ENCODE results near the gene ESF1.

The ESF1 gene

GRCh38 chr20:13793001-13793400 is 8.3 kb upstream of the ESF1 start:
- POLR2A ChIA-PET = interaction anchor here (0.9 kb wide), 1 partner anchor 9 kb away, joined by 4 read pairs; the partner anchor contains the start of genes ESF1 and NDUFAF5
- TF ChIP-seq ZNF384 (IDR thresholded peaks at IDR 0.05) (no peak), SUZ12 (IDR thresholded peaks at IDR 0.05) (no peak), ELF4 (IDR thresholded peaks at IDR 0.05) (no peak), PKNOX1 (IDR thresholded peaks at IDR 0.05) (no peak), FOXK2 (IDR thresholded peaks at IDR 0.05) (no peak), NFRKB (IDR thresholded peaks at IDR 0.05) (no peak), CTBP1 (IDR thresholded peaks at IDR 0.05; ENCODE audit: borderline replicate concordance) (no peak), L3MBTL2 (conservative IDR thresholded peaks at IDR 0.05) (no peak), LEF1 (IDR thresholded peaks at IDR 0.05; ENCODE audit: borderline replicate concordance) (no peak), FOXM1 (IDR thresholded peaks at IDR 0.05; ENCODE audit: borderline replicate concordance) (no peak), ARNT (IDR thresholded peaks at IDR 0.05) (no peak), FOXA1 (IDR thresholded peaks at IDR 0.05) (no peak), TARDBP (IDR thresholded peaks at IDR 0.05) (no peak), BHLHE40 (IDR thresholded peaks at IDR 0.05; ENCODE audit: borderline replicate concordance) (no peak), SP1 (IDR thresholded peaks at IDR 0.05) (no peak)
- no peak for DNase-seq (ENCODE audit: extremely low spot score)
- CTCF ChIA-PET = no interaction called here

GRCh38 chr20:13791540-13792459 is 7.1 kb upstream of the ESF1 start:
- no peak for DNase-seq (ENCODE audit: extremely low spot score)
- POLR2A ChIA-PET = no interaction called here
- CTCF ChIA-PET = no interaction called here
- TF ChIP-seq TARDBP (IDR thresholded peaks at IDR 0.05) (no peak), ARNT (IDR thresholded peaks at IDR 0.05) (no peak), BHLHE40 (IDR thresholded peaks at IDR 0.05; ENCODE audit: borderline replicate concordance) (no peak), L3MBTL2 (conservative IDR thresholded peaks at IDR 0.05) (no peak), PKNOX1 (IDR thresholded peaks at IDR 0.05) (no peak), CTBP1 (IDR thresholded peaks at IDR 0.05; ENCODE audit: borderline replicate concordance) (no peak), ZNF384 (IDR thresholded peaks at IDR 0.05) (no peak), FOXK2 (IDR thresholded peaks at IDR 0.05) (no peak), SUZ12 (IDR thresholded peaks at IDR 0.05) (no peak), SP1 (IDR thresholded peaks at IDR 0.05) (no peak), ELF4 (IDR thresholded peaks at IDR 0.05) (no peak), FOXM1 (IDR thresholded peaks at IDR 0.05; ENCODE audit: borderline replicate concordance) (no peak), LEF1 (IDR thresholded peaks at IDR 0.05; ENCODE audit: borderline replicate concordance) (no peak)

GRCh38 chr20:13790708-13791107 is 6.0 kb upstream of the ESF1 start:
- CTCF ChIA-PET = no interaction called here

GRCh38 chr20:13788167-13788834 is 3.6 kb upstream of the ESF1 start:
- CTCF ChIA-PET = interaction anchor here (0.7 kb wide), 1 partner anchor 11 kb away, joined by 3 read pairs; no protein-coding TSS in a partner anchor
- TF ChIP-seq FOXA1 (IDR thresholded peaks at IDR 0.05) (no peak), HDGF (IDR thresholded peaks at IDR 0.05; ENCODE audit: borderline replicate concordance) (no peak), SUZ12 (IDR thresholded peaks at IDR 0.05) (no peak), FOXK2 (IDR thresholded peaks at IDR 0.05) (no peak), ARNT (IDR thresholded peaks at IDR 0.05) (no peak), ZNF384 (IDR thresholded peaks at IDR 0.05) (no peak), L3MBTL2 (conservative IDR thresholded peaks at IDR 0.05) (no peak), BHLHE40 (IDR thresholded peaks at IDR 0.05; ENCODE audit: borderline replicate concordance) (no peak), LEF1 (IDR thresholded peaks at IDR 0.05; ENCODE audit: borderline replicate concordance) (no peak), PKNOX1 (IDR thresholded peaks at IDR 0.05) (no peak), FOXM1 (IDR thresholded peaks at IDR 0.05; ENCODE audit: borderline replicate concordance) (no peak), SP1 (IDR thresholded peaks at IDR 0.05) (no peak), CTBP1 (IDR thresholded peaks at IDR 0.05; ENCODE audit: borderline replicate concordance) (no peak), TARDBP (IDR thresholded peaks at IDR 0.05) (no peak)
- POLR2A ChIA-PET = no interaction called here
- DNase-seq (ENCODE audit: extremely low spot score) = peak; percentile 54

More at GRCh38 chr20:13790708-13791107, 6.0 kb upstream of the ESF1 start:
- POLR2A ChIA-PET = no interaction called here
- DNase-seq (ENCODE audit: extremely low spot score) = no peak
- TF ChIP-seq BHLHE40 (IDR thresholded peaks at IDR 0.05; ENCODE audit: borderline replicate concordance) = no peak
- no peak for TF ChIP-seq TARDBP (IDR thresholded peaks at IDR 0.05)
- TF ChIP-seq SP1 (IDR thresholded peaks at IDR 0.05) = no peak
- TF ChIP-seq NFRKB (IDR thresholded peaks at IDR 0.05) = no peak

- DNase-seq (ENCODE audit: extremely low spot score) = no peak
- TF ChIP-seq PKNOX1 (IDR thresholded peaks at IDR 0.05) = peak; percentile 88
- no peak for TF ChIP-seq FOXM1 (IDR thresholded peaks at IDR 0.05; ENCODE audit: borderline replicate concordance)
- no peak for TF ChIP-seq SUZ12 (IDR thresholded peaks at IDR 0.05)
- POLR2A ChIA-PET = no interaction called here
- CTCF ChIA-PET = no interaction called here
Measured at GRCh38 chr20:13786143-13786828, 1.6 kb upstream of the ESF1 start.

All from HEK293T (cell line).